ENCODE data around the gene NT5DC3.

DNA sequence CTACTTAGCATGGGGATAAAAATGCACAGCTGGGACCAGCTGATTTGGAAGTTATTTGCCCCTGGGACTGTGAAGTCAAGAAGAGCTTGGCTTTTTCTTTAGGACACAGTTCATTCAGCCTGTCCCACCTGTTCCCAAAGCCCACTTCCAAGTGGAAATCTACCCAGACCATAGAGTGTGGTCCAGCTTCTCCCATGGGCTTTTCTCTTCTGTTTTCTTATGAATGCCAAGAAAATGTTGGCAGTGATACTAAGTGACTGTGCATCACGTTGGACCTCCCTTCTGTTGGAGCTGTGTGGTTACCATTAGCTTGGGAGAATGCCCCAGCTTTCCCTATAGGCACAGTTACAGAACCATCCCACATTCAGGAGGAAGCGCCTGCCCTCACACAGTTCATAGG lies 89.4 kb downstream of the NT5DC3 start:
- TF ChIP-seq CTCF (IDR thresholded peaks at IDR 0.05) (no peak), RAD21 (conservative IDR thresholded peaks at IDR 0.05 in 1 of 2, IDR thresholded peaks at IDR 0.05 in 1 of 2) (no peak), EHMT2 (IDR thresholded peaks at IDR 0.05; ENCODE audit: low read depth) (no peak), CEBPB (IDR thresholded peaks at IDR 0.05) (no peak), SMC3 (IDR thresholded peaks at IDR 0.05) (no peak), ZFP36 (IDR thresholded peaks at IDR 0.05; ENCODE audit: borderline replicate concordance, partially characterized antibody) (no peak), NR3C1 (IDR thresholded peaks at IDR 0.05) (no peak)
